NCI-H2227 (cell line): ENCODE results near the gene FOXR1.

Source experiments
- DNase-seq: peaks from one replicate; lab custom pipeline; 2025; ENCODE audit not compliant: unreplicated experiment; lab: John Stamatoyannopoulos, UW

FOXR1 gene

GRCh38 chr11:118971646-118972045, at the start of gene FOXR1:
Gene FOXR1 (plus strand): TSS chr11:118971761. CDS start chr11:118971932, 171 bp downstream.
- DNase-seq: no peak

GRCh38 chr11:118921929-118922744, 49.4 kb upstream of the FOXR1 start:
- DNase-seq: peak; percentile 6

GRCh38 chr11:118922745-118923627, 48.6 kb upstream of the FOXR1 start:
- DNase-seq: no peak

GRCh38 chr11:118923721-118924587, 47.6 kb upstream of the FOXR1 start:
- DNase-seq: no peak

GRCh38 chr11:118924591-118925585, 46.7 kb upstream of the FOXR1 start:
- DNase-seq: peak; percentile 17

GRCh38 chr11:118927554-118928100, 43.9 kb upstream of the FOXR1 start:
- DNase-seq: no peak

- peak; percentile 81 for DNase-seq
Measured at GRCh38 chr11:118928101-118928869, 43.3 kb upstream of the FOXR1 start.

- DNase-seq: peak; percentile 81
Measured at GRCh38 chr11:118928870-118929500, 42.6 kb upstream of the FOXR1 start.

GRCh38 chr11:118929501-118930093, 42.0 kb upstream of the FOXR1 start:
- DNase-seq: peak; percentile 87

GRCh38 chr11:118930094-118930712, 41.4 kb upstream of the FOXR1 start:
- DNase-seq: peak; percentile 87

- no peak for DNase-seq
Measured at GRCh38 chr11:118931571-118931970, 40.0 kb upstream of the FOXR1 start.

GRCh38 chr11:118933486-118933885, 38.1 kb upstream of the FOXR1 start:
- no peak for DNase-seq

- DNase-seq: no peak
Measured at GRCh38 chr11:118935376-118935775, 36.2 kb upstream of the FOXR1 start.

GRCh38 chr11:118938491-118939403, 32.8 kb upstream of the FOXR1 start:
- no peak for DNase-seq

GRCh38 chr11:118939404-118939915, 32.1 kb upstream of the FOXR1 start:
- DNase-seq: peak; percentile 8

GRCh38 chr11:118939953-118940598, 31.5 kb upstream of the FOXR1 start:
- peak; percentile 43 for DNase-seq
